ENCODE data around the gene C1QTNF9. TPM values are rescaled to one million over a fixed set of nuclear protein-coding genes. Genes with fewer than 3 reads are reported as not detected.
"Not testable (repeated sequence)": the region's sequence is repeated elsewhere in the genome, so short reads cannot be mapped to it uniquely, and the experiment has no call there.

C1QTNF9 gene
- total RNA-seq, 2 donors from 2014 or later, result not detected

DNA sequence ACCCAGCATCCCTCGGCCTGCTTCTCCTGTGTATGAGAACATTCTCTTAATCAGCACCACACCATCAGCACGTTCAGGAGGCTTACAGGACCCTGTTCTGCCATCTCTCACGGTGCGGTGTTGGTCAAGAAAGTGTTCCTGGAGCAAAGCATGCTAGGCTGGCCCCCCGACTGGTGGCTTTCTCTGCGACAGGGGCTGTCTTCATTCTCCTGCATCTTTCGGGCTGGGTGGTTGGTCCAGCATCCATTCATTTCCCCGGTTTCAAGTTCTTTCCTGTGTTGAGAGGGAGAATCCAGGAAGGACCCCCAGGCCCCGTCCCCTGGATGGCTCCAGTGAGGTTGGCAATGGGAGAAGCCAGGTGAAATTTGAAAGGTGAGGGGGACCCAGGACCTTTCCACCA, 55.8 kb downstream of the C1QTNF9 start:
- Mint-ChIP-seq H3K27ac (peak overlapping the region in 1 of 2 donors; percentile 28), H3K9me3 (no peaks in the 10 kb centered on the region), H3K36me3 (no peaks in the 10 kb centered on the region)
- ATAC-seq (no peak), DNase-seq (ENCODE audit: low spot score in 2 of 2) (no peak)

DNA sequence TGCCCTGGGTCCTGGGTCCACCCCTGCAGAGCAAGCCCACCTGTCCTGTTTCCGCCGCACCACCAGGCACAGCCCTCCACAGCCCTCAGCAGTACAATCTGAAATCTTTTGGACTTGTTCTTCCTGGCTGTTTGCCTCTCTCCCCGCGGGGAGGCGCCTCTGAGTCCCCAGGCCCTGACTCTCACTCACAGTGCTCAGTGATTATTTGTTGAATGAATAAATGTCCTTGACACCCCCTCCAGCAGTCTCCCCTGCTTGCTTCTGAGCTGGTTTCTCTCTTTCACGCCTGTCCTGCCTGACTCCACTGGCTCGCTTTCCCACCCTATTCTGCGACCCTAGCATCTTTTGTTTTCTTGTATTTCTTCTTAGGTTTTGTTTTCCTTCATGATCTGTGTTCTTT, 56.9 kb downstream of the C1QTNF9 start:
- not testable (repeated sequence) for H3K27ac Mint-ChIP-seq; DNase-seq (ENCODE audit: low spot score in 2 of 2); ATAC-seq

DNA sequence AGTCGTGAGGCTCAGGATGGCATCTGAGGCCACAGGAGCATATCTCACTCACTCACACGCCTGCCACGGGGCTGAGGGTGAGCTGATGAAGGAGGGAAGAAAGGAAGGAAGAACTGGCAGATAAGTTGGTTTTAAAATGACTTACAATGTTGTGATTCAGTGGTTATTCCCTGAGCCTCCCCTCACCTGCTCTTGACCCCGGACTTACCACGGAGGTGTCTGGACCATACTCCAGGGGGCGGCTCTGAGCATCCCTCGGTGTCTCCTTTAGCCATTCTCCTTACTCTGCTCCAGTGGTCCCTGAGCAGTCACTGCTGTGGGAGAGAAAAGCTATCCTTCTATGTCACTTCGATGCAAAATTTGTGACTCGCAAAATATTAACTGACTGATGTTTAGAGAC, 61.9 kb downstream of the C1QTNF9 start:
- H3K9me3 Mint-ChIP-seq; ATAC-seq; H3K27ac Mint-ChIP-seq; H3K36me3 Mint-ChIP-seq; DNase-seq (ENCODE audit: low spot score in 2 of 2): not testable (repeated sequence)

More for the DNA sequence above, 56.9 kb downstream of the C1QTNF9 start:
- H3K36me3 Mint-ChIP-seq, H3K9me3 Mint-ChIP-seq: not testable (repeated sequence)

Other genes starting within 250 kb of the C1QTNF9 start
- 10 to 100 TPM; 43.9 to 65.0 TPM for gene SPATA13, start 148.9 kb upstream of the C1QTNF9 start, total RNA-seq
- gene PARP4, start 203.2 kb downstream of the C1QTNF9 start, total RNA-seq, result 10 to 100 TPM in 1 of 2 donors, 1 to 10 TPM in 1; 9.1 to 40.0 TPM